GM10266 (cell line): Measurements from ENCODE around the gene TUBGCP6.

Experiments
- DNase-seq: peaks from one replicate; pipeline ENCODE4 v3.0.0; 2012; ENCODE audit errors: extremely low spot score
- TF ChIP-seq, protein P1 (sequence below): IDR thresholded peaks from 2 replicates; pipeline ENCODE4 v1.5.1; 2012; ENCODE audit warnings: mild to moderate bottlenecking, low read depth; ENCODE audit not compliant: control insufficient read depth, insufficient read depth; ENCODE audit errors: missing control alignments

Gene TUBGCP6

DNA sequence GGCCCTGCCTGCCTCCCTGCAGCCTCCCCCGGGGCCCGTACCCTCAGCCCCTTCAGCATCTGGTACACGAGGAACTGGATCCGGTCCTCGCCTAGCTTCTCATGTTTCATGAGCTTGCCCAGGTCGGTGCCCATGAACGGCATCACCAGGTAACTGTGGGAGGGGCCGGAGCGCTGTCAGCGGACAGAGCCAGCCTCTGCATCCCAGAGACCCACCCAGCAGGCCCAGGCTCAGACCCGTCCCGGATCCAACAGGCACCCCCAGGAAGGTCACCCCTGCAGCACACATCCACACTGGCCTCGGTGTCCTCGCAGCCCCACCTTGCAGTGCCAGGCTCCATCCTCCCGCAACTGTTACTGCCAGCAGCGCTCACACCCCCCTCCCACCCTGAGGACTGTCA is 12.2 kb upstream of the TUBGCP6 start:
- DNase-seq, result no peak
- TF ChIP-seq, protein P1, sequence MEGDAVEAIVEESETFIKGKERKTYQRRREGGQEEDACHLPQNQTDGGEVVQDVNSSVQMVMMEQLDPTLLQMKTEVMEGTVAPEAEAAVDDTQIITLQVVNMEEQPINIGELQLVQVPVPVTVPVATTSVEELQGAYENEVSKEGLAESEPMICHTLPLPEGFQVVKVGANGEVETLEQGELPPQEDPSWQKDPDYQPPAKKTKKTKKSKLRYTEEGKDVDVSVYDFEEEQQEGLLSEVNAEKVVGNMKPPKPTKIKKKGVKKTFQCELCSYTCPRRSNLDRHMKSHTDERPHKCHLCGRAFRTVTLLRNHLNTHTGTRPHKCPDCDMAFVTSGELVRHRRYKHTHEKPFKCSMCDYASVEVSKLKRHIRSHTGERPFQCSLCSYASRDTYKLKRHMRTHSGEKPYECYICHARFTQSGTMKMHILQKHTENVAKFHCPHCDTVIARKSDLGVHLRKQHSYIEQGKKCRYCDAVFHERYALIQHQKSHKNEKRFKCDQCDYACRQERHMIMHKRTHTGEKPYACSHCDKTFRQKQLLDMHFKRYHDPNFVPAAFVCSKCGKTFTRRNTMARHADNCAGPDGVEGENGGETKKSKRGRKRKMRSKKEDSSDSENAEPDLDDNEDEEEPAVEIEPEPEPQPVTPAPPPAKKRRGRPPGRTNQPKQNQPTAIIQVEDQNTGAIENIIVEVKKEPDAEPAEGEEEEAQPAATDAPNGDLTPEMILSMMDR, result no peak

DNA sequence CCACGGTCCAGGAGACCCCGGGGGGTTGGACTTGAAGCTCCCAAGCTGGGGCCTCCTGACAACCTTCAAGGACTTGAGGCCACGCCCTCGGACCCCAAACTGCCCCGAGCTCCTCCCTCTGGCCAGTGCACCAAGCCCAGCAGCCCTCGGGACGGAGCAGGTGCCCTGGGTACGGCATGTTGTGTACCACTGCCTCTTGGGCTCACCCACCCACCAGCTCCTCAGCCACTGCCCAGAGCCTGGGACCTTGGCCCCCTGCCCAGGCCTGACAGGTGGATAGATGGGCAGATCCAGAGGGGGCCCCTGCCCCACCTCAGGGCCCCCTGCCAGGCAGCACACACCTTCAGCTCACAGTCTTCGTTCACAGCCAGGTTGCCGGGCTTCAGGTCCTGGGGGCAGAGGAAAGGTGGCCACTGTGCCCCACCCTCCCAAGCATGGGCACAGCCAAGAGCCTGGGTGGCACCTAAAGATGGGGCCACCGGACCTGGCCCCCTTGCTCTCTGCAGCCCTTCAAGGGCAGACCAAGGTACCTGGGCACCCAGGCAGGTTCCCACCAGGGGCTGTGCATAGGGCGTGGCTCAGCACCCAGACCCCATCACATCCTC is 11.5 kb upstream of the TUBGCP6 start:
- TF ChIP-seq, protein P1, result no peak

DNA sequence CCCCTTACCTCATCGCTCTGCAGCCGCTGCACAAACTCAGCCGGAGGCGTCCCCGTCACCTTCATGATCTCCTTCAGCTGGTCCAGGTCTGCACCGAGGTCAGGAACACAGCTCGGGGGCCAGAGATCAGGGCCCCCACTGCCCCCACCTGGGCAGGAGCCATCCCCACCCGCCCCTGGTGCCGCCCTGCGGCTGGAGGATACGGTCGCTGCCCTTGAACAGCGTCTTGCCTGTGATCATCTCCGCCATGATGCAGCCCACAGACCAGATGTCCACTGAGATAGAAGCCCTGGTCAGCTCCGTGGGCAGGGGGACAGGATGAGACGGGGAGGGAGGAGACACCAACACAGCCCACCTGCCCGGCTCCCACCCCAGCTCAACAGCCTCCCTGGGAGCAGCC is 10.8 kb upstream of the TUBGCP6 start:
- TF ChIP-seq, protein P1, result no peak

More for the DNA sequence above, 11.5 kb upstream of the TUBGCP6 start:
- no peak for DNase-seq

DNA sequence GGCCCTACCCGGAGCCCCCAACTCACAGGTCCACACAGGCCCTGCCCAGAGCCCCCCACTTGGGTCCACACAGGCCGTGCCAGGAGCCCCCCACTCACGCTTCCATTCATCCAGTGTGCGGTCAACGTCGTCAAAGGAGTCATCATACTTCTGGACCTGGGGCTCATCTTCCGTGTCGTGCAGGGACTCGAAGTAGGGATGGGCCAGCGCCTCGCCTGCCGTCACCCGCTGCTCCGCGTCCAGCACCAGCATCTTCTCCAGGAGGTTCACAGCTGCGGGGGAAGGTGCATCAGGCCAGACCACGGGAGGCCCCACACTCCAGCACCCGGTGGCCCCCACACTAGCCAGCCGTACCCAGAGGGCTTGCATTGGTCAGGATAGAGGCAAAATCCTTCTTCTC is 10.3 kb upstream of the TUBGCP6 start:
- no peak for DNase-seq
- TF ChIP-seq, protein P1, result no peak

More for the DNA sequence above, 10.8 kb upstream of the TUBGCP6 start:
- no peak for DNase-seq

DNA sequence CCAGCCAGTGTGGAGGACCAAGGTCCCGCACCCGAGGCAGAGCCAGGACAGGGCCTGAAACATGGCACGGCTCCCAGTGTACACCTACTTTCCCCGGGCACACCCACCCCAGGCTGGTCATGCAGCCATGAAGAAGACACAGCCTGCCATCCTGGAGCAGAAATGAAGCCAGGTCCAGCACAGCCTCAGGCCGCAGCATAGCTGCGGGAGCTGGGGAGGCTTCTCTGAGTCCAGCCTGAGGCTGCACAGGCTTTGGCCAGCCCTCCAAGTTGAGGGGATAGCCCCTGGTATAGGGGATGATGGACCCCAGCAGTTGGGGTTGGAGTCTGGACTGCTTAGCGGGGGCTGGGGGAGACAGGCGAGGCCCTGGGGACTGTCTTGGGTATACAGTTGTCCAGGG is 9.1 kb upstream of the TUBGCP6 start:
- TF ChIP-seq, protein P1, result no peak
- no peak for DNase-seq

DNA sequence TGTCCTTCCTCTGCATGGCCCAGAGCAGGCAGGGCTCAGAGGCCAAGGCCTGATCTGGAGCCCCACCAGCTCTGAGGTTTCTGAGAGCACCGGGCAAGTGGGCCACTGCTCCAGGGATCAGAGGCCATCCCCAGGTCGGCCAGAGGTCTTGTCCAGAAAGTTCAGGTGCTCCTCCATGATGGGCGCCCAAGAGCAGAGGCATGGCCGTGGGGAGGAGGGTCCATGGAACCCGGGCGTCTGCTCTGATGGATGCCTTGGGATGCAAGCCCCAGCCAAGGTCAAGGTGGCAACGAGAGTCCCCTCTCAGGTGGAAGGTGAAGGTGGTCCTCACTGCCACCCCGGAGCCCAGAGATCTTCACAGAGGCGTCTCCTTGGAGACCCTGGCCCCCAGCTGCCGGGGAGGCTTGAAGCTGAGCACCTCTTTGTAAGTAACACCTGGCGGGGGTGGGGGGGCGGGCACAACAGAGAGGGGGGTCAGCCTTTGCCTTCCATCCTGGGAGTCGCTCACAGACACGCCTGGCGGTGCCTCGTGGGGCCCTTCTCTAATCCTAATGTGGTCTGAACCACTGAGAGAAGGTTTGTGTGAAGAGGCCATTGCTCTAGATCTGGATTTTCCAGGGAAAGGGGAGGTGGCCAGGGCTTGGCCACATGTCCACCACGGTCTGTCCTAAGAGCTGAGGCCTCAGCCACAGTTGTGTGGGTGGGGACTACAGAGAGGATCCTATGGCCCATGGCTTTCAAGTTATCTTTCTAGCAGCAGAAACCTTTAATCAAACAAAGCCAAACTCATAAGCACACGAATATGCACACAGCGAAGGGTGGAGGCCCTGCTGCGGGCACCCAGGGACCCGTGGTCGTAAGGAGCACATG is 8.5 kb upstream of the TUBGCP6 start:
- TF ChIP-seq, protein P1, result no peak
- no peak for DNase-seq

DNA sequence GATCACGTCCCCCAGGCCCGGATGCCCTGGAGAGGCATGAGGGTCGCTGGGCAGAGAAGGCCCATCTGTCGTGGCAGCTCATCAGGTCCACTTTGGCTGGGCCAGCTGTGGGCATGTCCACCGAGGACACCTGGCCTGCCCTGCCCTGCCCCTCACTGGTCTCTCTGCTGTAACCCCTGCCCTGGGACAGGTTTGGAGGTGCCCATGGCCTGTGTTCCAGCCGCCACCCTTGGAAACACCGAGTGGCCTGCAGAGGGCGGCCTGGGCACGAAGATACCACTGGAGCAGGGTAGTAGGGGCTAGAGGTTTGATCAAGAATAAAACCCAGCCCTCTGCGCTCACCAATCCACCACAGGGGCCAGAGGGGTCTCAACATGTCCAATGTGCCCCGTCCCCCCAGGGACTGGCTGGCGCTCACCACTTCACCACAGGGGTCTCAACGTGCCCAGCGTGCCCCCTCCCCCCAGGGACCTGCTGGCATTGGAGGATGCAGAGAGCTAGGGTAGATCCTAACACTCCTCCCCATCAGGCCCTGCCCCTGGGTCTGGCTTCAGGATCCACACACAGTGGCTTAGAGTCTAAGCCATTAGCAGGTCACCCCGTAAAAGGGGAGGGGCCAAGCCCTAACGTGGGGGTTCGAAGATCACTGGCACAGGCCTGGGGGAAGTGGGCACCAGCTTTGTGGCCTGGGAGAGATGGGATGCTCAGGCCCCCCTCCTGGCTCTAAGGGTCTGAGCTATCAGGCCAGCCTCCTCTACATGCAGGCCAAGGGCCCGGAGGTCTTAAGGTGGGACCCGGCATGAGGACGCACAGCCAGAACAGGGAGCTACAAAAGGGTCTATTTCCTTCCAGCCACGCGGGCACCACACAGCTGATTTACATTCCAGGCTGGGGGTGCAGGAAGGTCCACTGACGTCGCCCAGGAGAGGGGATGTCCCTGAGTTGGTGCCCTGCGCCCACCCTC is 7.5 kb upstream of the TUBGCP6 start:
- TF ChIP-seq, protein P1, result peak; percentile 83
- peak; percentile 82 for DNase-seq
